WTC11 (cell line): ENCODE results near the gene VPS41. TPM values are rescaled to one million over a fixed set of nuclear protein-coding genes. Genes with fewer than 3 reads are reported as not detected.

Experiments used
- ATAC-seq: fragments of 200-7000 bp; cut with Tn5 transposase; 2 replicates; pipeline ENCODE4 v1.10.0; 2021; ENCODE audit warnings: mild to moderate bottlenecking, moderate library complexity
- CTCF ChIA-PET: fragments of 300-600 bp; sonication (Branson Sonifier 250); formaldehyde crosslinking; loops from one replicate; lab custom pipeline; 2021; ENCODE audit warnings: antibody characterized with exemption; lab: Charles Lee
- POLR2A ChIA-PET: fragments of 350-600 bp; sonication (Branson Sonifier 250); formaldehyde crosslinking; loops from one replicate; lab custom pipeline; 2021; ENCODE audit warnings: antibody characterized with exemption; lab: Charles Lee
- DNase-seq: peaks from one replicate; pipeline ENCODE4 v3.0.0; 2021; ENCODE audit warnings: low spot score
- H3K27ac Mint-ChIP-seq: 2 replicates; pipeline ENCODE4 v1.8.0; 2021; ENCODE audit warnings: mixed read lengths
- H3K27me3 Mint-ChIP-seq: 2 replicates; pipeline ENCODE4 v1.8.0; 2021; ENCODE audit warnings: low read depth, mild to moderate bottlenecking, moderate library complexity, mixed read lengths
- H3K36me3 Mint-ChIP-seq: 2 replicates; pipeline ENCODE4 v1.8.0; 2021; ENCODE audit warnings: mixed read lengths
- H3K4me1 Mint-ChIP-seq: 2 replicates; pipeline ENCODE4 v1.8.0; 2022; ENCODE audit warnings: mixed read lengths
- H3K4me3 Mint-ChIP-seq: 2 replicates; pipeline ENCODE4 v1.8.0; 2021; ENCODE audit warnings: mild to moderate bottlenecking, moderate library complexity, mixed read lengths
- H3K9me3 Mint-ChIP-seq: 2 replicates; pipeline ENCODE4 v1.8.0; 2021; ENCODE audit warnings: mixed read lengths
- CBFB ChIP-seq: sonication (generic); formaldehyde crosslinking; IDR thresholded peaks from 2 replicates; pipeline ENCODE4 v1.8.1; 2022; ENCODE audit warnings: mild to moderate bottlenecking, low read depth, missing genetic modification reagents
- ERG ChIP-seq: fragments of 250-450 bp; sonication (Bioruptor Pico); IDR thresholded peaks from 2 replicates; pipeline ENCODE4 v1.8.0; 2021; ENCODE audit warnings: mild to moderate bottlenecking
- FOXJ3 ChIP-seq: sonication (generic); formaldehyde crosslinking; IDR thresholded peaks from 2 replicates; pipeline ENCODE4 v1.9.0; 2021; ENCODE audit warnings: missing genetic modification reagents, mild to moderate bottlenecking, borderline replicate concordance
- FOXK1 ChIP-seq: sonication (generic); formaldehyde crosslinking; IDR thresholded peaks from 2 replicates; pipeline ENCODE4 v1.8.0; 2022; ENCODE audit warnings: mild to moderate bottlenecking, moderate library complexity, missing genetic modification reagents
- GABPB1 ChIP-seq: sonication (generic); formaldehyde crosslinking; IDR thresholded peaks from 2 replicates; pipeline ENCODE4 v1.8.1; 2023; ENCODE audit warnings: mild to moderate bottlenecking, missing genetic modification reagents
- IRF2 ChIP-seq: sonication (generic); formaldehyde crosslinking; IDR thresholded peaks from 2 replicates; pipeline ENCODE4 v1.8.0; 2022; ENCODE audit warnings: low read depth, missing genetic modification reagents, borderline replicate concordance
- JAZF1 ChIP-seq: fragments of 250-450 bp; sonication (Bioruptor Pico); IDR thresholded peaks from 2 replicates; pipeline ENCODE4 v1.9.0; 2021; ENCODE audit warnings: moderate library complexity, mild to moderate bottlenecking, inconsistent platforms
- MLX ChIP-seq: sonication (generic); formaldehyde crosslinking; IDR thresholded peaks from 2 replicates; pipeline ENCODE4 v1.8.1; 2023; ENCODE audit warnings: mild to moderate bottlenecking, missing genetic modification reagents, moderate library complexity
- MXD4 ChIP-seq: fragments of 250-450 bp; sonication (Bioruptor Pico); IDR thresholded peaks from 2 replicates; pipeline ENCODE4 v1.8.0; 2021; ENCODE audit warnings: mild to moderate bottlenecking, moderate library complexity, borderline replicate concordance
- MYBL2 ChIP-seq: sonication (generic); formaldehyde crosslinking; IDR thresholded peaks from 2 replicates; pipeline ENCODE4 v1.8.1; 2023; ENCODE audit warnings: mild to moderate bottlenecking, moderate library complexity, missing genetic modification reagents
- NFE2L1 ChIP-seq: sonication (generic); formaldehyde crosslinking; IDR thresholded peaks from 2 replicates; pipeline ENCODE4 v1.8.1; 2023; ENCODE audit warnings: missing genetic modification reagents
- NR1H2 ChIP-seq: sonication (generic); formaldehyde crosslinking; IDR thresholded peaks from 2 replicates; pipeline ENCODE4 v1.9.0; 2021; ENCODE audit warnings: mild to moderate bottlenecking, moderate library complexity, missing genetic modification reagents
- NR2C2 ChIP-seq: sonication (generic); formaldehyde crosslinking; IDR thresholded peaks from 2 replicates; pipeline ENCODE4 v1.8.0; 2022; ENCODE audit warnings: mild to moderate bottlenecking, missing genetic modification reagents
- RELA ChIP-seq: sonication (generic); formaldehyde crosslinking; IDR thresholded peaks from 2 replicates; pipeline ENCODE4 v1.8.1; 2022; ENCODE audit warnings: missing genetic modification reagents, mild to moderate bottlenecking, borderline replicate concordance
- SOX15 ChIP-seq: fragments of 250-450 bp; sonication (Bioruptor Pico); IDR thresholded peaks from 2 replicates; pipeline ENCODE4 v1.9.0; 2021; ENCODE audit warnings: mild to moderate bottlenecking
- SP1 ChIP-seq: sonication (generic); formaldehyde crosslinking; conservative IDR thresholded peaks from 2 replicates; pipeline ENCODE4 v1.8.1; 2022; ENCODE audit warnings: missing genetic modification reagents
- TCF7 ChIP-seq: sonication (generic); formaldehyde crosslinking; IDR thresholded peaks from 2 replicates; pipeline ENCODE4 v1.8.0; 2022; ENCODE audit warnings: mild to moderate bottlenecking, low read depth, missing genetic modification reagents, moderate library complexity
- TEAD4 ChIP-seq: sonication (generic); formaldehyde crosslinking; IDR thresholded peaks from 2 replicates; pipeline ENCODE4 v1.8.0; 2022; ENCODE audit warnings: mild to moderate bottlenecking, missing genetic modification reagents
- USF1 ChIP-seq: sonication (generic); formaldehyde crosslinking; IDR thresholded peaks from 2 replicates; pipeline ENCODE4 v1.8.0; 2022; ENCODE audit warnings: mild to moderate bottlenecking, missing genetic modification reagents
- USF2 ChIP-seq: sonication (generic); formaldehyde crosslinking; IDR thresholded peaks from 2 replicates; pipeline ENCODE4 v1.8.1; 2023; ENCODE audit warnings: mild to moderate bottlenecking, missing genetic modification reagents, moderate library complexity
- ZBTB43 ChIP-seq: sonication (generic); formaldehyde crosslinking; IDR thresholded peaks from 2 replicates; pipeline ENCODE4 v1.8.1; 2023; ENCODE audit warnings: mild to moderate bottlenecking, missing genetic modification reagents
- ZNF263 ChIP-seq: sonication (generic); formaldehyde crosslinking; IDR thresholded peaks from 2 replicates; pipeline ENCODE4 v1.8.1; 2022; ENCODE audit warnings: low read depth, mild to moderate bottlenecking, moderate library complexity, missing genetic modification reagents
- ZNF416 ChIP-seq: fragments of 250-450 bp; sonication (Bioruptor Pico); IDR thresholded peaks from 2 replicates; pipeline ENCODE4 v1.9.0; 2021; ENCODE audit warnings: mild to moderate bottlenecking, inconsistent platforms
- ZNF425 ChIP-seq: fragments of 250-450 bp; sonication (Bioruptor Pico); conservative IDR thresholded peaks from 2 replicates; pipeline ENCODE4 v1.9.0; 2021; ENCODE audit warnings: mild to moderate bottlenecking
- ZNF532 ChIP-seq: fragments of 250-450 bp; sonication (Bioruptor Pico); IDR thresholded peaks from 2 replicates; pipeline ENCODE4 v1.9.0; 2021; ENCODE audit warnings: mild to moderate bottlenecking, borderline replicate concordance
- total RNA-seq: library from RNA; stranded (reverse); gene quantifications from 3 replicates; pipeline ENCODE4 v1.2.3, GENCODE V29; 2021

Gene VPS41
- total RNA-seq, 1 experiment from 2014 or later = 50.3 TPM

- TF ChIP-seq ZNF425 (CRISPR knock-in tag) (no peak), JAZF1 (CRISPR knock-in tag) (no peak), FOXJ3 (CRISPR knock-in tag) (no peak)
Observed at GRCh38 chr7:38685851-38686250, 223.1 kb downstream of the VPS41 start (continued).

- H3K9me3 Mint-ChIP-seq = peaks cover 6% of the 10 kb centered on the region
- no peak for TF ChIP-seq RELA (CRISPR knock-in tag)
- TF ChIP-seq ZNF532 (CRISPR knock-in tag) = no peak
- no peak for TF ChIP-seq SOX15 (CRISPR knock-in tag)
- no peak for TF ChIP-seq TEAD4 (CRISPR knock-in tag)
- no peak for TF ChIP-seq MLX (CRISPR knock-in tag)
- no peak for TF ChIP-seq NR2C2 (CRISPR knock-in tag)
- TF ChIP-seq TCF7 = no peak
- TF ChIP-seq FOXK1 (CRISPR knock-in tag) = no peak
- TF ChIP-seq NR1H2 (CRISPR knock-in tag) = no peak
- TF ChIP-seq MXD4 = no peak
- no peak for TF ChIP-seq ZBTB43 (CRISPR knock-in tag)
- TF ChIP-seq JAZF1 (CRISPR knock-in tag) = no peak
- no peak for TF ChIP-seq USF2
- H3K27ac Mint-ChIP-seq = no peak overlapping the region
- peaks cover 11% of the 10 kb centered on the region for H3K4me1 Mint-ChIP-seq
- DNase-seq (no peak), ATAC-seq (no peak)
- no peaks in the 10 kb centered on the region; the same call in 1 of the 2 replicates for H3K27me3 Mint-ChIP-seq
- no peaks in the 10 kb centered on the region for H3K36me3 Mint-ChIP-seq
- POLR2A ChIA-PET = no interaction called here
- no peak overlapping the region for H3K4me3 Mint-ChIP-seq
- CTCF ChIA-PET = no interaction called here
Observed at GRCh38 chr7:38682606-38683005, 226.4 kb downstream of the VPS41 start.

- no peaks in the 10 kb centered on the region; the same call in 1 of the 2 replicates for H3K27me3 Mint-ChIP-seq
- CTCF ChIA-PET = interaction anchor here (1.1 kb wide), 1 partner anchor 314 kb away, joined by 4 read pairs; no protein-coding TSS in a partner anchor
- H3K4me1 Mint-ChIP-seq = peaks cover 11% of the 10 kb centered on the region
- ATAC-seq (no peak), DNase-seq (no peak)
- peaks cover 6% of the 10 kb centered on the region for H3K9me3 Mint-ChIP-seq
- POLR2A ChIA-PET = no interaction called here
- no peaks in the 10 kb centered on the region for H3K36me3 Mint-ChIP-seq
- no peak overlapping the region for H3K27ac Mint-ChIP-seq
- no peak overlapping the region for H3K4me3 Mint-ChIP-seq
- no peak for TF ChIP-seq ZNF416 (CRISPR knock-in tag)
- TF ChIP-seq ERG (CRISPR knock-in tag) = no peak
- no peak for TF ChIP-seq CBFB (CRISPR knock-in tag)
- TF ChIP-seq USF1 = no peak
- no peak for TF ChIP-seq SP1 (CRISPR knock-in tag)
- TF ChIP-seq IRF2 (CRISPR knock-in tag) = no peak
- TF ChIP-seq ZNF263 = no peak
- no peak for TF ChIP-seq NFE2L1
- no peak for TF ChIP-seq MYBL2 (CRISPR knock-in tag)
- no peak for TF ChIP-seq GABPB1 (CRISPR knock-in tag)
Observed at GRCh38 chr7:38681882-38682281, 227.1 kb downstream of the VPS41 start.
